Skeletal muscle satellite cell (primary cell): Measurements from ENCODE around the gene PSMD8. TPM values are rescaled to one million over a fixed set of nuclear protein-coding genes. Genes with fewer than 3 reads are reported as not detected.
A peak's percentile ranks its signal among the peaks of the same experiment; 100 is the strongest.
"Not testable (repeated sequence)": the region's sequence is repeated elsewhere in the genome, so short reads cannot be mapped to it uniquely, and the experiment has no call there.

ENCODE experiments used
- H3K27me3 ChIP-seq: 2 replicates; pipeline ENCODE4 v1.7.0; 2013; ENCODE audit warnings: low read length; ENCODE audit not compliant: control insufficient read depth, insufficient read depth
- H3K36me3 ChIP-seq: 2 replicates; pipeline ENCODE4 v1.7.0; 2013; ENCODE audit warnings: mild to moderate bottlenecking, control low read depth, low read length; ENCODE audit not compliant: insufficient read depth
- H3K4me1 ChIP-seq: 2 replicates; pipeline ENCODE4 v1.7.0; 2013; ENCODE audit warnings: low read length; ENCODE audit not compliant: control insufficient read depth, insufficient read depth
- H3K4me2 ChIP-seq: 2 replicates; pipeline ENCODE4 v1.7.0; 2013; ENCODE audit warnings: mild to moderate bottlenecking, low read length
- H3K4me3 ChIP-seq: 2 replicates; pipeline ENCODE4 v1.7.0; 2013; ENCODE audit warnings: low read length
- H3K9ac ChIP-seq: 2 replicates; pipeline ENCODE4 v1.7.0; 2013; ENCODE audit warnings: mild to moderate bottlenecking, low read depth, low read length, moderate library complexity
- H3K9me3 ChIP-seq: replicated peaks from 2 replicates; pipeline ENCODE4 v1.7.0; 2013; ENCODE audit warnings: mild to moderate bottlenecking, control low read depth, low read length
- total RNA-seq: library from RNA; depleted of rRNA; stranded (reverse); fragments of >200 nt; gene quantifications from 2 replicates; pipeline ENCODE4 v1.2.3, GENCODE V29; 2012; rRNA removed

Gene PSMD8
- 429 and 523 TPM in 2 replicates for total RNA-seq

DNA sequence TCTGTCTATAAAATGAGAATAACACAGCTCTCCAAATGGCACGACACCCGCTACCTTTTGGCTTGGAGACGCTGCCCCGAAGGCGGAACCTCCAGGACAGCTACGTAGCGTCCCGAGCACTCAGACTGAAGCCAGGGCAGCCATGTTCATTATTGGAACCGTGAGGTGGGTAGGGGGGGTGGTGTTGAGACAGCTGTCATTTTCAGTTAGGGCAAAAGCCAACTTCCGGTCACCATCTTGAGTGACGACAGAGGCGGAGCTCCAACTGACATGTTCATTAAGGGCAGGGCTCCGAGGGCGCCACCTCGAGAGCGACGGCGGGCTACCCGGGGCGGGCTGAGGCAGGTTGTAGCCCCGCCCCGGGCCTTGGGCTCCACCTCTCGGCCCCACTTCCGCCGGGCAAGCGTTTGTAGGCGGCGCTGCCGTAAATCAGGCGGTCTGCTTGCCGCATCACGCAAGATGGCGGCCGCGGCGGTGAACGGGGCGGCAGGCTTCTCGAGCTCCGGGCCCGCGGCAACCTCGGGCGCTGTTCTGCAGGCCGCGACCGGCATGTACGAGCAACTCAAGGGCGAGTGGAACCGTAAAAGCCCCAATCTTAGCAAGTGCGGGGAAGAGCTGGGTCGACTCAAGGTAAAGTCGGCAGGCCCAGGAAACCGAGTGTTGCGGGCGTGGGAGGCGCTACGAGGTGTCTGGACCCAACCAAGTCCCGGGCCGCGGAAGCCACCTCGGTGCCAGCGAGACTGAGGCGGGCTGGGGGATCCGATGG is at the start of gene PSMD8:
Gene PSMD8 (plus strand): TSS at position 240 of the 766 bp plus-strand sequence. CDS start 31 bp downstream, at position 271.
- Histone ChIP-seq H3K4me3 (peak within 1 kb of the TSS; percentile 95), H3K27me3 (peaks cover 8% of the 10 kb centered on the region), H3K4me1 (peaks cover 18% of the 10 kb centered on the region), H3K9ac (peak within 1 kb of the TSS; percentile 99), H3K36me3 (peaks cover 26% of the 10 kb centered on the region), H3K9me3 (no peaks in the 10 kb centered on the region), H3K4me2 (peak within 1 kb of the TSS; percentile 94)

- Histone ChIP-seq H3K9ac (no peak overlapping the region), H3K9me3 (no peaks in the 10 kb centered on the region), H3K4me2 (no peak overlapping the region), H3K27me3 (no peaks in the 10 kb centered on the region), H3K4me3 (no peak overlapping the region), H3K36me3 (peaks cover 26% of the 10 kb centered on the region), H3K4me1 (peaks cover 2% of the 10 kb centered on the region)
Measured at GRCh38 chr19:38326591-38326990, 47.8 kb upstream of the PSMD8 start.

DNA sequence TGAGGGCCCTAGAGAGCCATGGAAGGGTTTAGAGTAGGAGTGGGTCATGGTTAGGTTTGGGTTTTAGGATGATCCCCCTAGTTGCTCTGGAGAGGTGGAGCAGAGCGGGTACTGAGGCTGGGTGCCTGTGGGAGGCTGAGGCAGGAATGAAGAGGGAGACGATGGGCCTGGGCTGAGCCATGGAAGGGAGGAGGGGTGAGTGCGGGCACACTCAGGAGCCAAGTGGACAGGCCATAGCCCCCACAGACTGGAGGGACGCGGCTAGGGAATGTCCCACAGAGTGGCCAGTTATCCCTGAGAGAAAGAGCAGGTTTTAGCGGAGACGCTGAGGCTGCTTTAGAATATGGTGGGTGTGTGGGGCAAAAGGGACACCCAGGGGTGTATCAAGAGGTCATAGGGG is 44.7 kb upstream of the PSMD8 start:
- Histone ChIP-seq H3K9ac (no peak overlapping the region), H3K36me3 (peaks cover 26% of the 10 kb centered on the region), H3K27me3 (no peaks in the 10 kb centered on the region), H3K4me1 (no peaks in the 10 kb centered on the region), H3K4me2 (no peak overlapping the region), H3K4me3 (no peak overlapping the region), H3K9me3 (no peaks in the 10 kb centered on the region)

DNA sequence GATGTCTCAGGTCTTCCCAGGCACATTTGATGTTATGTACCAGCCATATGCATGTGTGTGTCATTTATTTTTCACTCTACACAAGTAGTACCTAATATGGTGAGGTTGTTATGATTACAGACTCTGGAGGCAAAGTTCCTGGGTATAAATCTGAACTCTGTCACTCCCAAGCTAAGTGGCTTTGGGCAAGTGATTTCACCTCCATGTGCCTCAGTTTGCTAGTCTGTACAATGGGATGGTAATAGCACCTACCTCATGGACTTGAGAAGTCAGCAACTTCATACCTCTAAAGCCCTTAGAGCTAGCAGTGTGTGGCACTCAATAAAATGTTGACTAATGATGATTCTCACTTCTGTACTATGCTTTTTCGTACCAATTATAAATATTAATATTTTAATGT is 42.6 kb upstream of the PSMD8 start:
- Histone ChIP-seq H3K4me3 (no peak overlapping the region), H3K9ac (no peak overlapping the region), H3K36me3 (peaks cover 18% of the 10 kb centered on the region), H3K27me3 (no peaks in the 10 kb centered on the region), H3K9me3 (no peaks in the 10 kb centered on the region), H3K4me2 (no peak overlapping the region), H3K4me1 (no peaks in the 10 kb centered on the region)

DNA sequence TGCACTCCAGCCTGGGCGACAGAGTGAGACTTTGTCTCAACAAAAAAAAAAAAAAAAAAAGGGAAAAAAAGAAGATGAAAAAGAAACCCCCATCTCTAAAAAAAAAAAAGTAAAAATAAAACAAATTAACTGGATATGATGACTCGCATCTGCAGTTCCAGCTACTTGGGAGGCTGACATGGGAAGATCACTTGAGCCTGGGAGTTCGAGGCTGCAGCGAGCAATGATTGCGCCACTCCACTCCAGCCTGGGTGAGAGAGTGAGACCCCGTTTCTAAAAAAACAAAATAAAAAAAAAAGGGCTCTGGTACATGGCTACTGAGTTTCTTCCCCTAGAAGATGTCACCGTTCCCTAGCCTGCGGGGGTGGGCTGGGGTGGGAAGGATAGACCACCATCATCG is 41.1 kb upstream of the PSMD8 start:
- Histone ChIP-seq H3K4me1 (peaks cover 5% of the 10 kb centered on the region), H3K9ac (no peak overlapping the region), H3K9me3 (no peaks in the 10 kb centered on the region), H3K4me2 (no peak overlapping the region), H3K4me3 (no peak overlapping the region), H3K36me3 (peaks cover 3% of the 10 kb centered on the region), H3K27me3 (no peaks in the 10 kb centered on the region)

DNA sequence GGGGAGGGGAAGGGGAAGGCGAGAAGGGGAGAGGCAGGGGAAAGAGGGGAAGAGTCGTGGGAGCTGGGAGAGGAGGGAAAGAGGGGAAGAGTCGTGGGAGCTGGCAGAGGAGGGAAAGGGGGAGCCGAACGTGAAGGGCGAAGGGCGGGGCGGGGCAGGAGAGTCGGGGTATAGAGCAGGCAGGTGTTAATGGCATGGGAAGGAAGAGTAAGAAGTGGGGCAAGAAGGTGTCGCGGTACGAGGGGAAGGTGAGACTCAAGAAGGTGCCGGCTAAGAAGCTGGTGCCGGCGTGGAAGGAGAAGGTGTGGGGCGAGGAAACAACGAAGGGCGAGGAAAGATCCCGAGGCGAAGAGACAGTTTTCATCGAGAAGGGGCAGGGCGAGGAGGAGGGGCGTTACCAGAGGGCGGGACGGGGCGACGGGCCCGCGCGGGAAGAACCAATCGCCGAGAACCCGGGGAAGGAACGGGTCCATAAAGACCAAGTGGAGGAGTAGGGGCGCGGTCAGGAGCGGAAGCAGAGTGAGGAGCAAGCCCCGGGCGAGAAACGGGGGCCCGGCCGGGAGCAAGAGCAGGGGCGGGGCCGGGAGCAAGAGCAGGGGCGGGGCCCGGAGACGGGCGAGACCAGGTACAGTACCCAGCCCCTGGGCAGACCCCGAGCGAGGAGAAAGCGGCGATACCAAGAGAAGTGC is 38.3 kb upstream of the PSMD8 start:
- H3K4me2 ChIP-seq: peak overlapping the region; percentile 95

GRCh38 chr19:38336638-38337359 is 37.6 kb upstream of the PSMD8 start:
- no peaks in the 10 kb centered on the region for H3K36me3 ChIP-seq
- H3K4me3 ChIP-seq: peak overlapping the region; percentile 81
- H3K4me2 ChIP-seq: peak overlapping the region; percentile 95
- H3K9ac ChIP-seq: peak overlapping the region; percentile 32
- H3K4me1 ChIP-seq: peaks cover 5% of the 10 kb centered on the region
- H3K9me3 ChIP-seq: no peaks in the 10 kb centered on the region
- H3K27me3 ChIP-seq: no peaks in the 10 kb centered on the region

More for the DNA sequence above, 38.3 kb upstream of the PSMD8 start:
- peak overlapping the region; percentile 81 for H3K4me3 ChIP-seq
- no peaks in the 10 kb centered on the region for H3K9me3 ChIP-seq
- H3K36me3 ChIP-seq: no peaks in the 10 kb centered on the region
- H3K9ac ChIP-seq: peak overlapping the region; percentile 62
- no peaks in the 10 kb centered on the region for H3K27me3 ChIP-seq
- H3K4me1 ChIP-seq: peaks cover 5% of the 10 kb centered on the region

DNA sequence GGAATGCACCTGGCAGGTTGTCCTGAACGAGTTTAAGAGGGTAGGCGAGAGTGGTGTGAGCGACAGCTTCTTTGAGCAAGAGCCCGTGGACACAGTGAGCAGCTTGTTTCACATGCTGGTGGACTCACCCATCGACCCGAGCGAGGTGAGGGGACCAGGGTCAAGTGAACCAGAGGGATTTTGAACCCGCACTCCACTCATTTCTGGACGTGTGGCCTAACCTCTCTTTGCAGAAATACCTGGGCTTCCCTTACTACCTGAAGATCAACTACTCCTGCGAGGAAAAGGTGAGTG is 37.1 kb upstream of the PSMD8 start:
- Histone ChIP-seq H3K4me3 (peak overlapping the region; percentile 81), H3K9me3 (no peaks in the 10 kb centered on the region), H3K4me1 (peaks cover 5% of the 10 kb centered on the region), H3K9ac (no peak overlapping the region), H3K36me3 (no peaks in the 10 kb centered on the region), H3K27me3 (no peaks in the 10 kb centered on the region), H3K4me2 (peak overlapping the region; percentile 95)

GRCh38 chr19:38339011-38339410 is 35.4 kb upstream of the PSMD8 start:
- not testable (repeated sequence) for H3K4me1 ChIP-seq, H3K9me3 ChIP-seq, H3K27me3 ChIP-seq, H3K9ac ChIP-seq, H3K4me2 ChIP-seq, H3K4me3 ChIP-seq, H3K36me3 ChIP-seq

DNA sequence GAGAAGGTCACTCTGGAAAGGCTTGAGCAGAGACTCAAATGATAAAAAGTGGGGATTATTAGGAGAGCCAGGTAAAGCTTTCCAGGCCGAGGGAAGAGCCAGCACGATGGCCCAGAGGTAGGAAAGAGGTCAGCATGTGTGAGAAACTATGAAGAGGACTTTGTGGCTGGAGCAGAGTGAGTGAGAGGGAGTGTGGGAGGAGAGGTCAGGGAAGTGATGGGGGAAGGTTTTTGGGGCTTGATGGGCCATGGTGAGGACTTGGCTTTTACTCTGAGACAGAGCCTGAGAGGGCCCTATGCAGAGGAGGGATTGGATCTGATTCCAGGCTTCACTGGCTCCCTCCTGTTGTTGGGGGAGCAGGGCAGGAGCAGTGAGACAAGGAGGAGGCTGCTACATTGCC is 33.4 kb upstream of the PSMD8 start:
- Histone ChIP-seq H3K36me3 (no peaks in the 10 kb centered on the region), H3K9me3 (no peaks in the 10 kb centered on the region), H3K4me3 (no peak overlapping the region), H3K9ac (no peak overlapping the region), H3K27me3 (no peaks in the 10 kb centered on the region), H3K4me1 (peaks cover 5% of the 10 kb centered on the region), H3K4me2 (no peak overlapping the region)

- H3K4me2 ChIP-seq: no peak overlapping the region
- no peaks in the 10 kb centered on the region for H3K9me3 ChIP-seq
- H3K27me3 ChIP-seq: peaks cover 15% of the 10 kb centered on the region
- no peaks in the 10 kb centered on the region for H3K4me1 ChIP-seq
- no peaks in the 10 kb centered on the region for H3K36me3 ChIP-seq
- no peak overlapping the region for H3K9ac ChIP-seq
- H3K4me3 ChIP-seq: no peak overlapping the region
Measured at GRCh38 chr19:38346837-38347236, 27.5 kb upstream of the PSMD8 start.
